Measurements from ENCODE around the gene DIP2C. TPM values are rescaled to one million over a fixed set of nuclear protein-coding genes. Genes with fewer than 3 reads are reported as not detected.
A peak's percentile ranks its signal among the peaks of the same experiment; 100 is the strongest.
"Not testable (repeated sequence)": the region's sequence is repeated elsewhere in the genome, so short reads cannot be mapped to it uniquely, and the experiment has no call there.

The DIP2C gene
- total RNA-seq, 1 donor from 2014 or later, result 41.6 TPM

GRCh38 chr10:490891-491571 lies 198.4 kb downstream of the DIP2C start:
- DNase-seq (ENCODE audit: low spot score in 2 of 2), result no peak

DNA sequence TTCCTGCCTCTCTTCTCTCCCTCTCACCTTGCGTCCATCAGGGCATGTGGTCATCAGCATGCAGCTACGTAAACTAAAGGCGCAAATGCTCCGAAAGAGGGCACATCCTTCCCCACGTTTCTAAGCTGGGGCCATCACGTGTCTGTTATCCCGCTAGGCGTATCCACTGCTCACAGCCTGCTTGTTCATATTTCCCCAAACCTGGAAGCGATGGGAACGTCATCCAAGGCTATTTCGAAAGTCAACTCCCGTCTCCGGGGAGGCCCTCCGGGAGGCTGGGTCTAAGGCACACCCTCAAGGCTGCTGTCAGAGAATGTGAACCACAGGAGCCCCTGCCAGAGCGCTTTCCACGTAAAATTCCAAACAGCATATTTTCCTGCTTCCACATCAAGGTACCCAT lies 199.2 kb downstream of the DIP2C start:
- FAIRE-seq (no peak), DNase-seq (ENCODE audit: low spot score in 2 of 2) (no peak)

More at GRCh38 chr10:490891-491571, 198.4 kb downstream of the DIP2C start:
- FAIRE-seq, result no peak

DNA sequence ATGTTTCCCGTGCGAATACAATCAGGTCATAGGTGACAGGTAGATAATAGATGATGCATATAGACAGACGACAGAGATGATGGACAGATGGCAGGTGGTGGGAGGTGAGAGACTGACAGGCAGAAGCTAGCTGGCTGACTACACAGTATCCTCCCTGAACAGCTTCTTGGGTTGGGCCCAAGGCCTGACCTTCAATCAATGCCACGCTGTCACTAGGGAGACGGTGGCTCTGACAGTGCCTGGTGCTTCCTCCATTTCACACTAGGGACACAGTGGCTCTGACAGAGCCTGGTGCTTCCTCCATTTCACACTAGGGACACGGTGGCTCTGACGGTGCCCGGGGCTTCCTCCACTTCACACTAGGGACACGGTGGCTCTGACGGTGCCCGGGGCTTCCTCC lies 200.1 kb downstream of the DIP2C start:
- DNase-seq (ENCODE audit: low spot score in 2 of 2) (no peak), FAIRE-seq (no peak)

DNA sequence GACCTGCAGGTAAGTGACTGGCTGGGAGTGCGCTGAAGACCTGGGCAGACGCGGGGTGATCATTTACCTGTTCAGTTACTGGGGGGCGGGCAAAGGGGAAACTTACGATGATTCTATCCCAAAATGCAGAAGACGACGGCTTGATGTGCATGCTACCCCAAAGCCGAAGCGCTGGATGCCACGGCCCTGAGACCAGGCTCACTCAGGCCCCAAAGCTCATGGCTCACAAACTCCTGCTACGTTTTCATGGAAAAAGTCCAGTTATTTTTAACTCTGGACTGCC lies 200.6 kb downstream of the DIP2C start:
- DNase-seq (ENCODE audit: low spot score in 2 of 2), result no peak
- no peak for FAIRE-seq

GRCh38 chr10:488081-488932 lies 201.2 kb downstream of the DIP2C start:
- no peak for FAIRE-seq
- DNase-seq (ENCODE audit: low spot score in 2 of 2), result no peak

- DNase-seq (ENCODE audit: low spot score in 2 of 2), result no peak
- no peak for FAIRE-seq
These were observed 202.7 kb downstream of the DIP2C start for GRCh38 chr10:486666-487322.

- FAIRE-seq (no peak), DNase-seq (ENCODE audit: low spot score in 2 of 2) (no peak)
These were observed 203.3 kb downstream of the DIP2C start for GRCh38 chr10:486206-486605.

- FAIRE-seq, result no peak
- no peak for DNase-seq (ENCODE audit: low spot score in 2 of 2)
These were observed 203.7 kb downstream of the DIP2C start for GRCh38 chr10:485776-486175.

DNA sequence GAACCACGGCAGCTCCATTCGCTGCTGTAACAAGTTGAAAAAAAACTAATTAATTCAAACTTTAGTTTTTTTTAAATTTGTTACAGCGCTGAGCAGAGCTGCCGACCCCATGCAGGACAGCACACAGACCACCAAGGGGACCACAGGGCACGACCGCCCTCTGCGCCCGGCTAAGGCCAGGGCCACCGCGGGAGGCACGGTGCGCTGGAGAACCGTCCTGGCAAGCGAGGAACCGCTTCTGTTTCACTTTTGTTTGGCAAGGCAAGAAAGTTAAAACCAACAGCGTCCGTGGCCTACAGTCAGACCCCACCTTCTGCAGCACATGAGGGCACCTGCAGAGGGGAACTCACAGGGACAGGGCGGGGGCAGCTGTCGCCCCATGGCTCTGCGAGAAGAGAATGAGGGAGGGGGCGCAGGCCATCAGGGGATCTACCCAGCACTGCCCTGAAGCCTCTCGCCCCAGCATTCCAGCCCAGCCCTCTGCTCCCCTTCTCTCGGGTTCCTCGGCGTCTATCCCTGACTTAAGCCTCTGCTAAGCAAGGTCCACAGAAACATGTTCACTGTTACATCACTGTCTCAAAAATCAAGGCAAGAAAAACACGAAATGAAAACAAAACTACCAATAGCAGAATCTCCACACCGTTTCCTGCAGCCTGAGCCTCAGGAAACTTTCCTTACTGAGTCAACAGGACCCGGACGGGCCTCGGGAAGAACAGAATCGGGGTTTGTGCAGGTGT lies 204.4 kb downstream of the DIP2C start:
- FAIRE-seq (no peak), DNase-seq (ENCODE audit: low spot score in 2 of 2) (no peak)

DNA sequence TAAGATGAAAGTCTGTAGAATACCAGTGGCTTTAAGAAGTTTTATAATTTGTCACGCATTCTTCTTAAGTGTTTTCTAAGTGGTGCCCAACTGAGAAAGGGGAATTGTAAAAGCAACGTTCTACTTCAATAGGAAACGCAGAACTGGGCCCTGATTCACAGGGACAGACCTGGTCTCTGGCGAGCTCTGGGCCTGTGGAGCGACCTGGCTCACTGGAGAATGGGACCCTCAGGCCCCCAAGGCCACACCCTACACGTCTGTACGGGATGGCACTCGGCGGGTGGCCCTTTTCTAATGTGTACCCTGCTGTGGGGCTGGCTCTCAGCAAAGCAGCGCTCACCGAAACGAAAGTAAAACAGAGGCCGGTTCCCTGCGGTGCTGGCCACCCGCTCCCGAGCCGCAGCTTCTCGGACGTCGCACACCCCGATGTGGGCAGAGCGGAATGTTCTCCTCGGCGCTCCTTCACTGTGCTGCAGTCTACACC lies 205.0 kb downstream of the DIP2C start:
- FAIRE-seq, result no peak
- DNase-seq (ENCODE audit: low spot score in 2 of 2), result no peak

DNA sequence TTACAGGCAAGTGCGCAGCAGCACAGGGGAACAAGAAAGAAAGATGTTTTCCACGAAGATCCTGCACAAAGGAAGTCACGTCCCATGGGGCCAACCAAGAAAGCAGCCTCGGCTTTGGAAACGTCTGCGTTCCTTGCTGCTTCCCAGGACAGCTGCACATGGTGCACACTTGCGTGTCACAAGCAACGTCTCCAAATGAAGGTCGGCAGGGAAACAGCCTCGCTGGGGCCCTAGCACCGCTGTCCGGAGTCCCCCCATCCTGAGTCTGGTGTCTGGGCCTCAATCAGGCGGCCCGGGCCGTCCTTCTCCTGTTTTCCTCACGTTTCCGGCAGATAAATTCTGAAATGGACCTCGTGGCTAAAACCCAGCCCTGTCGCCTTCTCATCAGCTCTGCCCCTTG lies 206.2 kb downstream of the DIP2C start:
- FAIRE-seq, result no peak
- DNase-seq (ENCODE audit: low spot score in 2 of 2), result no peak

GRCh38 chr10:482848-483247 lies 206.6 kb downstream of the DIP2C start:
- DNase-seq (ENCODE audit: low spot score in 2 of 2) (no peak), FAIRE-seq (no peak)

DNA sequence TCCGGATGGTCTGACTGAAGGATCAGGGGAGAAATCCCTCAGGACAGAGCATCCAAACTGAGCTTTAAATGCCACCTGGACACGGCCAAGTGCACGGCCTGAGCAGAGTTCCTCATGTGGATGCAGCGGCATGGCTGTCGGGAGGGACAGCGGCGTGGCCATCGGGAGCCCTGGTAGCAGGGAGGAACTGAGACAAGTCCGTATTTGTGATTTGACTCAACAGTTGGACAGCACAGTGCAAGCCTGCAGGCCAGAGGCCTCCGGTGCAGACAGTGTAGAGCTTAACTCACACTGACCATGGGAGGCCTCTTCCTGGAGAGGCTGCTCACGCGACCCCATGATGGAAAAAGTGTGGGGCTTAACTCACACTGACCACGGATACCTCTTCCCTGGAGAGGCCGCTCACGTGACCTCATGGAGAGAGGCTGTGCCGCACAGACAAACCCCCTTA lies 207.4 kb downstream of the DIP2C start:
- FAIRE-seq, result no peak
- no peak for DNase-seq (ENCODE audit: low spot score in 2 of 2)

GRCh38 chr10:481628-482027 lies 207.8 kb downstream of the DIP2C start:
- no peak for DNase-seq (ENCODE audit: low spot score in 2 of 2)

GRCh38 chr10:480928-481552 lies 208.4 kb downstream of the DIP2C start:
- no peak for FAIRE-seq

More at GRCh38 chr10:481628-482027, 207.8 kb downstream of the DIP2C start:
- no peak for FAIRE-seq

GRCh38 chr10:480498-480927 lies 209.0 kb downstream of the DIP2C start:
- DNase-seq (ENCODE audit: low spot score in 2 of 2), result no peak
- FAIRE-seq, result no peak

More at GRCh38 chr10:480928-481552, 208.4 kb downstream of the DIP2C start:
- peak; percentile 57 to 60 for DNase-seq (ENCODE audit: low spot score in 2 of 2)

- not testable (repeated sequence) for FAIRE-seq; DNase-seq (ENCODE audit: low spot score in 2 of 2)
These were observed 209.6 kb downstream of the DIP2C start for GRCh38 chr10:479706-480497.

DNA sequence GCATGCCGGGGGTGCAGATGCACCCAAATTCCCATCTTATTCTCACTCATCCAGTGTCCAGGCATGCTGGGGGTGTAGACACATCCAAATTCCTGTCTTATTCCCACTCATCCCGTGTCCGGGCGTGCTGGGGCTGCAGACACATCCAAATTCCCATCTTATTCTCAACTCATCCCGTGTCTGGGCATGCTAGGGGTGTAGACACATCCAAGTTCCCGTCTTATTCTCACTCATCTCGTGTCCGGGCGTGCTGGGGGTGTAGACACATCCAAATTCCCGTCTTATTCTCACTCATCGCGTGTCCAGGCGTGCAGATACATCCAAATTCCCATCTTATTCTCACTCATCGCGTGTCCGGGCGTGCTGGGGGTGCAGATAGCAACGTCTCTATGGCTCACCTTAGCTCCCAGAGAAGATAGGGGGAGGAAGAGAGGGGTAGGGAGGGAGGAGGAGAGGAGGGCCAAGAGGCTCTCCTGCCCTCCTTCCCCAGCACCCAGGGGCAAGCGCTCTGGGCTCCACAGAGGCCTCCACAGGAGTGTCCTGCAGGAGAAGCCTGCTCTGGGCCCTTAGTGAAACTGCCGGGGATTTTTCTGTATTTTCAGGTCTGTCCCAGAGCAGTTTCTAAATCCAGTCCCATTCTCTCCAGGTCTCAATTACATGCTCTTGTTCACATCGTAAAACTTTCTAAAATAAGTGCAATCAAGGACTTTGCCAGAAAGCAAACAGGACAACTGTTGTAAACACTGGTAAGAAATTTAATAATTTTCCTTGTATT lies 210.8 kb downstream of the DIP2C start:
- DNase-seq (ENCODE audit: low spot score in 2 of 2) (no peak), FAIRE-seq (no peak)
